Endothelial cell (in vitro differentiated cells): ENCODE results near the gene STC2. TPM values are rescaled to one million over a fixed set of nuclear protein-coding genes. Genes with fewer than 3 reads are reported as not detected.

Experiments
- DNase-seq: peaks from one replicate; pipeline ENCODE4 v3.0.0; 2021; ENCODE audit warnings: low spot score
- H3K27ac Mint-ChIP-seq: one replicate; pipeline ENCODE4 v1.8.0; 2021; ENCODE audit warnings: mixed read lengths, inconsistent platforms; ENCODE audit not compliant: unreplicated experiment
- H3K27me3 Mint-ChIP-seq: one replicate; pipeline ENCODE4 v1.8.0; 2021; ENCODE audit warnings: mild to moderate bottlenecking, moderate library complexity, mixed read lengths, inconsistent platforms; ENCODE audit not compliant: unreplicated experiment
- H3K36me3 Mint-ChIP-seq: one replicate; pipeline ENCODE4 v1.8.0; 2021; ENCODE audit warnings: mild to moderate bottlenecking, low read depth, mixed read lengths, inconsistent platforms; ENCODE audit not compliant: unreplicated experiment
- H3K4me1 Mint-ChIP-seq: one replicate; pipeline ENCODE4 v1.8.0; 2021; ENCODE audit warnings: mild to moderate bottlenecking, mixed read lengths, inconsistent platforms; ENCODE audit not compliant: unreplicated experiment
- H3K4me3 Mint-ChIP-seq: one replicate; pipeline ENCODE4 v1.8.0; 2021; ENCODE audit warnings: mild to moderate bottlenecking, mixed read lengths, inconsistent platforms; ENCODE audit not compliant: unreplicated experiment
- H3K9me3 Mint-ChIP-seq: one replicate; pipeline ENCODE4 v1.8.0; 2021; ENCODE audit warnings: mixed read lengths, inconsistent platforms; ENCODE audit not compliant: unreplicated experiment
- CTCF ChIP-seq: fragments of 200-600 bp; sonication (generic); IDR thresholded peaks from one replicate; pipeline ENCODE4 v1.5.0; 2021; ENCODE audit warnings: antibody characterized with exemption; ENCODE audit not compliant: unreplicated experiment
- total RNA-seq: library from RNA; stranded (reverse); fragmentation: NEBNext Ultra II Directional; extraction: Animal tissue kit (Norgen Biotek cat#: 25700); gene quantifications from one replicate; pipeline ENCODE4 v1.2.1, GENCODE V29; 2021; ENCODE audit not compliant: unreplicated experiment

The STC2 gene
- total RNA-seq, 1 donor from 2014 or later, result 3.6 TPM

- H3K27ac Mint-ChIP-seq, result no peak overlapping the region
- peaks cover 5% of the 10 kb centered on the region for H3K4me1 Mint-ChIP-seq
- no peak overlapping the region for H3K4me3 Mint-ChIP-seq
- no peak for TF ChIP-seq CTCF
- peaks cover 11% of the 10 kb centered on the region for H3K27me3 Mint-ChIP-seq
- H3K36me3 Mint-ChIP-seq, result no peaks in the 10 kb centered on the region
- DNase-seq, result no peak
- H3K9me3 Mint-ChIP-seq, result no peaks in the 10 kb centered on the region
Observed at GRCh38 chr5:173333925-173334661, 5.9 kb upstream of the STC2 start.

- Mint-ChIP-seq H3K4me1 (peaks cover 15% of the 10 kb centered on the region), H3K27me3 (peaks cover 14% of the 10 kb centered on the region), H3K4me3 (no peak overlapping the region), H3K9me3 (no peaks in the 10 kb centered on the region), H3K36me3 (no peaks in the 10 kb centered on the region), H3K27ac (no peak overlapping the region)
- DNase-seq, result peak; percentile 89
- TF ChIP-seq CTCF, result peak; percentile 82
Observed at GRCh38 chr5:173331956-173332479, 3.8 kb upstream of the STC2 start.

GRCh38 chr5:173331287-173331686 lies 3.1 kb upstream of the STC2 start:
- Mint-ChIP-seq H3K9me3 (no peaks in the 10 kb centered on the region), H3K36me3 (no peaks in the 10 kb centered on the region), H3K4me3 (no peak overlapping the region), H3K27ac (peak overlapping the region; percentile 74), H3K27me3 (peaks cover 13% of the 10 kb centered on the region), H3K4me1 (peaks cover 21% of the 10 kb centered on the region)
- no peak for DNase-seq
- TF ChIP-seq CTCF, result no peak

DNA sequence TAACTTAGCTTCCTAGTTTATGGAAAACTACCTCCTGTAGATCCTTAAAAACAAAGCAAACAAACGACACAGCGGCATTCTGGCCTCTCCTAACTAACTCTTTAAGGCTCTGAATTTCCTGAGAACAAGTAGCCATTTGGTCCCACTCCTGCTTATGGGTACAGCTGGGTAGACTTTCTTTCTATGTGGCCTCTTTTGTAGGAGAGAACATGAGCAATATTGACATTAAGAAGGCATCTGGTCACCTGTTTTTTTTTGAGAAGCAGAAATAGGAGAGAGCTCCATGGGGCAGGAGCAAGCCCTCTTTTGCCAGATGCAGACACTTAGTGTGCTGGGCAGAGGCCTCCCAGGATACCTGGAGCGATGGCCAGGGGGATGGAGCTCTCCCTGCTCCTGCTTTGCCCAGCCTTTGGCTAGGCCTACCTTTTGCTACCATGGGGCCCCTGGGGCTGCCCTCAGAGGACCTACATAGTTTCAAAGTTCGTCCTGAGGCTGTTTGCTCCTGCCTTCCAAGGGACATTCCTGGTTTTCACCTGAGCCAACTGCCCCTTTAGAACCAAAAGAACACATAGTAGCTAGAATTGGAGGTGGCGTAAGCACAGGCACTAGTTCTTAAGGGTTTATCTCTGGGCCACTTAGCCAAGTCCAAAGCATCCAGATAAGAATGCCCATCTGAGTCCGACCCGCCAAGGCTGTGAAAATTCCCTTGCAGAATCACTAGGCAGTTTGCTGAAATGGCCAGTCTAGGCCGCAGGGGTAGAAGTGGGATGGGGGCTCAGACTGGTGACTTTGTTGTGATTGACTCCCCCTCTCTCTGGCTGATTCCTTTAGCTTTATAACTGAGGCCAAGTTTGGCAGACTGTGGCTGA lies 2.4 kb upstream of the STC2 start:
- Mint-ChIP-seq H3K4me1 (peaks cover 24% of the 10 kb centered on the region), H3K9me3 (no peaks in the 10 kb centered on the region), H3K4me3 (peak overlapping the region; percentile 73), H3K36me3 (no peaks in the 10 kb centered on the region), H3K27ac (no peak overlapping the region), H3K27me3 (peaks cover 13% of the 10 kb centered on the region)
- TF ChIP-seq CTCF, result no peak
- DNase-seq, result no peak
